Endothelial cell of umbilical vein (primary cell): ENCODE data around the gene FAM227B. TPM values are rescaled to one million over a fixed set of nuclear protein-coding genes. Genes with fewer than 3 reads are reported as not detected.

ENCODE experiments used
- BruUV-seq: library from RNA; stranded (reverse); fragments of 400-500 nt; replicated peaks from 2 replicates; lab custom pipeline; 2021; lab: Mats Ljungman, UMichigan
- CTCF ChIA-PET: fragments of 300-600, 350-600 bp; sonication (Branson Sonifier 250); formaldehyde crosslinking; loops from one replicate; lab custom pipeline; 2021; ENCODE audit warnings: antibody characterized with exemption, inconsistent platforms; lab: Charles Lee
- POLR2A ChIA-PET: fragments of 300-600, 350-600 bp; sonication (Branson Sonifier 250); formaldehyde crosslinking; loops from one replicate; lab custom pipeline; 2021; ENCODE audit warnings: antibody characterized with exemption, inconsistent platforms; lab: Charles Lee
- DNase-seq: peaks from one replicate; pipeline ENCODE4 v3.0.0-alpha.2; 2011; ENCODE audit warnings: low read depth, low spot score
- FAIRE-seq: peaks from 2 replicates; lab custom pipeline; 2011; peaks lifted over from hg19 to GRCh38; lab: Jason Lieb, UNC
- H2AFZ ChIP-seq: 2 replicates; pipeline ENCODE4 v1.6.0; 2012; ENCODE audit warnings: low read depth, low read length, control low read depth, inconsistent platforms
- H3K27ac ChIP-seq: 2 replicates; pipeline ENCODE4 v1.5.1; 2011; ENCODE audit warnings: low read depth, mild to moderate bottlenecking, control low read depth, low read length, moderate library complexity; ENCODE audit not compliant: insufficient read depth
- H3K27me3 ChIP-seq, 2 experiments: 2 replicates each; pipeline versions ENCODE4 v1.6.0 to v1.6.1; 2011; ENCODE audit warnings: low read length in 2 of 2, mixed read lengths in 1 of 2; ENCODE audit not compliant: control insufficient read depth in 2 of 2, insufficient read depth in 2 of 2
- H3K36me3 ChIP-seq, 2 experiments: 2 replicates in 1 of 2; 3 replicates in 1 of 2; pipeline ENCODE4 v1.5.1; 2011; ENCODE audit warnings: low read length in 2 of 2, mild to moderate bottlenecking in 1 of 2, moderate library complexity in 1 of 2; ENCODE audit not compliant: control insufficient read depth in 2 of 2, insufficient read depth in 2 of 2; ENCODE audit errors: extremely low read depth in 1 of 2
- H3K4me1 ChIP-seq: 3 replicates; pipeline ENCODE4 v1.5.1; 2011; ENCODE audit warnings: mild to moderate bottlenecking, low read length; ENCODE audit not compliant: control insufficient read depth, insufficient read depth; ENCODE audit errors: extremely low read depth
- H3K4me2 ChIP-seq: 2 replicates; pipeline ENCODE4 v1.6.1; 2011; ENCODE audit warnings: low read length, control low read depth, mixed read lengths; ENCODE audit not compliant: insufficient read depth
- H3K4me3 ChIP-seq, 3 experiments: fragments of 200-600 bp in 1 of 3; sonication (generic), shearing (Covaris generic) in 1 of 3; replicated peaks in 1 of 3; 2 replicates each; pipeline ENCODE4 v1.5.1; 2011 to 2016; ENCODE audit warnings: control low read depth in 3 of 3, low read length in 3 of 3, mild to moderate bottlenecking in 2 of 3, inconsistent platforms in 1 of 3, low read depth in 1 of 3, moderate library complexity in 1 of 3; ENCODE audit not compliant: insufficient read depth in 1 of 3
- H3K79me2 ChIP-seq: 2 replicates; pipeline ENCODE4 v1.6.0; 2012; ENCODE audit warnings: low read length, inconsistent platforms; ENCODE audit not compliant: control insufficient read depth, insufficient read depth
- H3K9ac ChIP-seq: replicated peaks from 2 replicates; pipeline ENCODE3; 2011; ENCODE audit warnings: low read length, control low read depth; ENCODE audit not compliant: insufficient read depth; ENCODE audit errors: extremely low read depth
- H3K9me1 ChIP-seq: replicated peaks from 3 replicates; pipeline ENCODE4 v1.6.0; 2011; ENCODE audit warnings: mild to moderate bottlenecking, low read length; ENCODE audit not compliant: control insufficient read depth, insufficient read depth; ENCODE audit errors: extremely low read depth
- H3K9me3 ChIP-seq: replicated peaks from 2 replicates; pipeline ENCODE4 v1.5.1; 2012; ENCODE audit warnings: low read length, inconsistent platforms; ENCODE audit not compliant: control insufficient read depth, insufficient read depth
- H4K20me1 ChIP-seq: replicated peaks from 2 replicates; pipeline ENCODE3; 2011; ENCODE audit warnings: mild to moderate bottlenecking, low read length; ENCODE audit not compliant: control insufficient read depth, insufficient read depth; ENCODE audit errors: extremely low read depth
- POLR2AphosphoS5 ChIP-seq: IDR thresholded peaks from 2 replicates; pipeline ENCODE4 v1.6.1; 2012; ENCODE audit warnings: low read depth, mild to moderate bottlenecking, control low read depth, low read length, moderate library complexity; ENCODE audit not compliant: insufficient read depth
- dilution Hi-C: fragments of 300-500 bp; cut with MboI; formaldehyde crosslinking; loops from one replicate; pipeline ENCODE4 v1.15.0; 2019; ENCODE audit warnings: low sequenced_read_pairs; ENCODE audit not compliant: extremely low pct_ligation_motif_present
- intact Hi-C: fragments of 100-400 bp; cut with micrococcal nuclease; formaldehyde crosslinking; loops from one replicate; pipeline ENCODE4 v1.10.0; 2022
- polyA plus RNA-seq, 4 experiments: library from polyadenylated mRNA; depleted of rRNA in 3 of 4; stranded (reverse) in 3 of 4; unstranded in 1 of 4; fragments of >200 nt; gene quantifications; 2 replicates each; pipeline versions ENCODE4 v1.2.1 to v1.2.3, GENCODE V29; 2011 to 2012; ENCODE audit warnings: missing spikeins in 1 of 4
- total RNA-seq: library from RNA; stranded (reverse); gene quantifications from 2 replicates; pipeline ENCODE4 v1.2.3, GENCODE V29; 2021
- TF ChIP-seq, protein P1 (sequence below): IDR thresholded peaks from 2 replicates; pipeline ENCODE4 v1.6.1; 2011; ENCODE audit not compliant: insufficient read depth, insufficient read length

FAM227B gene
- total and polyA plus RNA-seq, 2 donors (not counting 3 experiments of a cell fraction or from before 2014, with no cell fraction given) = 1.5 to 1.8 TPM

DNA sequence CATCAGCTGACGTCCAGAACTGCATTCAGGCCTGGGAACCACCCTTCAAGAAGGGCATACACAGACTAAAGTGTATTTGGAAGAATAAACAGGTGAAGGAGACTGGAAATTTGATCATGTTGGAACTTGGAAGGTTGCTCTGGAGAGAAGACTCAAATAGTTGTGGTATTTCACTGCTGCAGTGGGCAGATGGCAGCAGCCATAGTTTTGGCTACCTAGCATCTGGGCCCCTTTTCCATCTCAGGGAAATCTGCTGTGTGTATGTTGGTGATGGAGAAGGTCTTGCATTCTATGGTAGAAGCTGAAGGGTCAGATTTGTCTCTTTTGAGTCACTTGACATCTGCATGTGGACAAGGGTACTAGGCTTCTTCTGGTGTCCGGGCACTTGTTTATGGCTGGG, 311.9 kb downstream of the FAM227B start:
- ChIA-PET CTCF (no interaction called here), POLR2A (no interaction called here)
- no peaks in the 10 kb centered on the region for H3K4me1 ChIP-seq
- FAIRE-seq (no peak), DNase-seq (no peak)
- dilution Hi-C loops = no loop called here
- H3K4me2 ChIP-seq = no peak overlapping the region
- no peak overlapping the region for H3K27ac ChIP-seq
- H3K27me3 ChIP-seq = no peaks in the 10 kb centered on the region
- H3K9me1 ChIP-seq = no peaks in the 10 kb centered on the region
- H3K4me3 ChIP-seq = no peak overlapping the region
- TF ChIP-seq POLR2AphosphoS5 = no peak
- no peak overlapping the region for H2AFZ ChIP-seq
- H4K20me1 ChIP-seq = no peaks in the 10 kb centered on the region
- no peaks in the 10 kb centered on the region for H3K79me2 ChIP-seq
- intact Hi-C loops = no loop called here
- no peaks in the 10 kb centered on the region for H3K9me3 ChIP-seq
- no peaks in the 10 kb centered on the region for H3K36me3 ChIP-seq
- BruUV-seq = no TSS peak
- H3K9ac ChIP-seq = no peak overlapping the region

DNA sequence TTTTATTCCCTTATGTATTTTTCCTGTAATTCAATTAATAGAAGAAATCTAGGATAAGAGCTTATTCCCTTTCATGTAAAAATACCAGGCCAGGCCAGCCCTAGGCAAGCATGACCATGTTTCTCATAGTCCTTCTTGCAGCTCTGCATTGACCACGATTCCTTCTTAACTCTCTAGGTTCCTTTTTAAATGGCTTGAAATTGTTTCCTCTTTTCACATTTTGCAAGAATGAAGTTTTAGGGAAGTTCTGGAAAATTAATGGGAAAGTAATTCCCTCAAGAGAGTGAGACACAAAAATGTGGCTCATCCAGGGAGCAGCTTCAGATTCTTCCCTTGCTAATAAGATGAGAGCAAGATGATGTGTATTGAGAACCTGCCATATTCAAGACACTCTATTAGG, 314.1 kb downstream of the FAM227B start:
- ChIA-PET POLR2A (no interaction called here), CTCF (no interaction called here)
- Histone ChIP-seq H3K27me3 (no peaks in the 10 kb centered on the region), H3K36me3 (no peaks in the 10 kb centered on the region), H3K9me1 (no peaks in the 10 kb centered on the region), H3K9ac (no peak overlapping the region), H3K4me2 (no peak overlapping the region), H3K4me1 (no peaks in the 10 kb centered on the region), H3K4me3 (no peak overlapping the region), H2AFZ (no peak overlapping the region), H4K20me1 (no peaks in the 10 kb centered on the region), H3K9me3 (no peaks in the 10 kb centered on the region), H3K79me2 (no peaks in the 10 kb centered on the region), H3K27ac (no peak overlapping the region)
- intact Hi-C loops (no loop called here), dilution Hi-C loops (no loop called here)
- TF ChIP-seq, protein P1, sequence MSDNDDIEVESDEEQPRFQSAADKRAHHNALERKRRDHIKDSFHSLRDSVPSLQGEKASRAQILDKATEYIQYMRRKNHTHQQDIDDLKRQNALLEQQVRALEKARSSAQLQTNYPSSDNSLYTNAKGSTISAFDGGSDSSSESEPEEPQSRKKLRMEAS = no peak
- no TSS peak for BruUV-seq
- no peak for FAIRE-seq
- no peak for DNase-seq
